IMR-90 (cell line): ENCODE results near the gene ANTXR1. TPM values are rescaled to one million over a fixed set of nuclear protein-coding genes. Genes with fewer than 3 reads are reported as not detected.
A peak's percentile ranks its signal among the peaks of the same experiment; 100 is the strongest.

Source experiments
- ATAC-seq: fragments of 200-7000 bp; cut with Tn5 transposase; 2 replicates; pipeline ENCODE4 v1.9.1; 2020; ENCODE audit warnings: low read depth, mild to moderate bottlenecking, moderate library complexity
- BruUV-seq: library from RNA; stranded (reverse); fragments of 400-500 nt; replicated peaks from 2 replicates; lab custom pipeline; 2021; lab: Mats Ljungman, UMichigan
- CTCF ChIA-PET: fragments of 300-600 bp; formaldehyde crosslinking; extraction: SDS; loops from one replicate; lab custom pipeline; 2021; ENCODE audit warnings: antibody characterized with exemption; lab: Yijun Ruan, JAX
- POLR2A ChIA-PET: fragments of 300-600 bp; sonication (Branson Sonifier 250); formaldehyde crosslinking; loops from one replicate; lab custom pipeline; 2022; ENCODE audit warnings: antibody characterized with exemption; ENCODE audit not compliant: unreplicated experiment; lab: Charles Lee
- DNase-seq: peaks from one replicate; pipeline ENCODE4 v3.0.0; 2013
- H2AFZ ChIP-seq: replicated peaks from 2 replicates; pipeline ENCODE3; 2013; ENCODE audit warnings: low read length, mild to moderate bottlenecking; ENCODE audit not compliant: poor library complexity
- H2AK5ac ChIP-seq: 2 replicates; pipeline ENCODE4 v1.6.1; 2013; ENCODE audit warnings: low read depth, low read length, inconsistent platforms
- H2AK9ac ChIP-seq: replicated peaks from 2 replicates; pipeline ENCODE3; 2013; ENCODE audit warnings: mild to moderate bottlenecking, low read depth, low read length, moderate library complexity; ENCODE audit not compliant: poor library complexity
- H2BK120ac ChIP-seq: 2 replicates; pipeline ENCODE4 v1.6.1; 2013; ENCODE audit warnings: low read depth, low read length, inconsistent platforms
- H2BK15ac ChIP-seq: 3 replicates; pipeline ENCODE4 v1.6.1; 2013; ENCODE audit warnings: low read depth, low read length, inconsistent platforms
- H2BK20ac ChIP-seq: 2 replicates; pipeline ENCODE4 v1.6.1; 2013; ENCODE audit warnings: low read depth, mild to moderate bottlenecking, inconsistent platforms, low read length, moderate library complexity
- H2BK5ac ChIP-seq: 2 replicates; pipeline ENCODE4 v1.6.1; 2013; ENCODE audit warnings: mild to moderate bottlenecking, low read depth, low read length, inconsistent platforms; ENCODE audit not compliant: poor library complexity, severe bottlenecking
- H3K14ac ChIP-seq: replicated peaks from 2 replicates; pipeline ENCODE4 v1.6.1; 2013; ENCODE audit warnings: low read depth, low read length, inconsistent platforms
- H3K18ac ChIP-seq: 2 replicates; pipeline ENCODE4 v1.6.1; 2013; ENCODE audit warnings: low read depth, low read length, control low read depth
- H3K23ac ChIP-seq: 2 replicates; pipeline ENCODE4 v1.6.1; 2013; ENCODE audit warnings: low read depth, low read length, inconsistent platforms
- H3K27ac ChIP-seq: 2 replicates; pipeline ENCODE4 v1.5.1; 2013; ENCODE audit warnings: mild to moderate bottlenecking, control low read depth, low read length; ENCODE audit not compliant: insufficient read depth
- H3K27me3 ChIP-seq: 2 replicates; pipeline ENCODE4 v1.6.1; 2013; ENCODE audit warnings: low read length; ENCODE audit not compliant: control insufficient read depth, insufficient read depth
- H3K36me3 ChIP-seq: 2 replicates; pipeline ENCODE4 v1.6.1; 2013; ENCODE audit warnings: low read length, mixed read lengths; ENCODE audit not compliant: control insufficient read depth, insufficient read depth
- H3K4ac ChIP-seq: 2 replicates; pipeline ENCODE4 v1.6.1; 2013; ENCODE audit warnings: low read depth, low read length, inconsistent platforms
- H3K4me1 ChIP-seq: 2 replicates; pipeline ENCODE4 v1.6.1; 2013; ENCODE audit warnings: low read length, mixed read lengths; ENCODE audit not compliant: control insufficient read depth, insufficient read depth
- H3K4me2 ChIP-seq: 2 replicates; pipeline ENCODE4 v1.6.1; 2013; ENCODE audit warnings: low read depth, mild to moderate bottlenecking, control low read depth, low read length, moderate library complexity
- H3K4me3 ChIP-seq: 2 replicates; pipeline ENCODE4 v1.5.1; 2013; ENCODE audit warnings: low read depth, mild to moderate bottlenecking, control low read depth, low read length, moderate library complexity; ENCODE audit not compliant: insufficient read depth
- H3K56ac ChIP-seq: 2 replicates; pipeline ENCODE4 v1.6.1; 2013; ENCODE audit warnings: low read length, inconsistent platforms; ENCODE audit not compliant: insufficient read depth; ENCODE audit errors: extremely low read depth
- H3K79me1 ChIP-seq, 2 experiments: 2 replicates each; pipeline ENCODE4 v1.6.1; 2013; ENCODE audit warnings: low read length in 2 of 2, inconsistent platforms in 1 of 2, low read depth in 1 of 2
- H3K9ac ChIP-seq: 2 replicates; pipeline ENCODE4 v1.6.1; 2013; ENCODE audit warnings: low read depth, low read length, control low read depth
- H3K9me1 ChIP-seq: 2 replicates; pipeline ENCODE4 v1.6.1; 2013; ENCODE audit warnings: low read length, inconsistent platforms; ENCODE audit not compliant: insufficient read depth
- H3K9me3 ChIP-seq: 2 replicates; pipeline ENCODE4 v1.6.1; 2013; ENCODE audit warnings: low read length; ENCODE audit not compliant: control insufficient read depth, insufficient read depth
- H4K20me1 ChIP-seq: 2 replicates; pipeline ENCODE4 v1.6.1; 2013; ENCODE audit warnings: low read length, inconsistent platforms; ENCODE audit not compliant: insufficient read depth
- H4K5ac ChIP-seq: 2 replicates; pipeline ENCODE4 v1.6.1; 2013; ENCODE audit warnings: mild to moderate bottlenecking, low read depth, low read length, control low read depth
- H4K8ac ChIP-seq, 2 experiments: 2 replicates each; pipeline ENCODE4 v1.6.1; 2013; ENCODE audit warnings: low read depth in 2 of 2, low read length in 2 of 2, control low read depth in 1 of 2, inconsistent platforms in 1 of 2
- H4K91ac ChIP-seq: 2 replicates; pipeline ENCODE4 v1.6.1; 2013; ENCODE audit warnings: low read depth, low read length, inconsistent platforms; ENCODE audit not compliant: insufficient read depth
- BHLHE40 ChIP-seq: fragments of 150-350 bp; IDR thresholded peaks from 2 replicates; pipeline ENCODE4 v1.6.1; 2016; ENCODE audit warnings: mild to moderate bottlenecking, low read depth, low read length
- FOS ChIP-seq: fragments of 150-350 bp; IDR thresholded peaks from 2 replicates; pipeline ENCODE4 v1.6.1; 2016; ENCODE audit warnings: low read depth, low read length
- MAZ ChIP-seq: IDR thresholded peaks from 2 replicates; pipeline ENCODE4 v1.6.1; 2012; ENCODE audit warnings: low read depth, mild to moderate bottlenecking, low read length, improper control_type of control experiment, moderate library complexity, borderline replicate concordance
- POLR2A ChIP-seq: IDR thresholded peaks from 2 replicates; pipeline ENCODE4 v1.6.1; 2012; ENCODE audit warnings: mild to moderate bottlenecking, low read depth, low read length
- RAD21 ChIP-seq: IDR thresholded peaks from 2 replicates; pipeline ENCODE4 v1.6.1; 2012; ENCODE audit warnings: low read length, improper control_type of control experiment
- SMC3 ChIP-seq: fragments of 150-350 bp; IDR thresholded peaks from 2 replicates; pipeline ENCODE4 v1.6.1; 2016; ENCODE audit warnings: low read depth, mild to moderate bottlenecking, antibody characterized with exemption, low read length, moderate library complexity
- WGBS, 2 experiments: methylation state at CpG; one replicate each; pipeline versions ENCODE4 v1.1.5 to v1.1.7; 2013; ENCODE audit warnings: missing lambda C conversion rate in 2 of 2; ENCODE audit not compliant: insufficient read length in 1 of 2; ENCODE audit errors: extremely low coverage in 2 of 2; 5-methylcytosine and 5-hydroxymethylcytosine counted together
- dilution Hi-C: fragments of 300-500 bp; cut with HindIII; formaldehyde crosslinking; loops from one replicate; pipeline ENCODE4 v1.14.3; 2018; ENCODE audit warnings: low sequenced_read_pairs; ENCODE audit not compliant: unreplicated experiment
- in situ Hi-C: fragments of 300-500 bp; cut with MboI; formaldehyde crosslinking; loops from 3 replicates; pipeline ENCODE4 v1.14.3; 2019; ENCODE audit warnings: low sequenced_read_pairs, inconsistent platforms, mixed read lengths
- intact Hi-C: fragments of 100-400 bp; cut with micrococcal nuclease; formaldehyde crosslinking; loops from 2 replicates; pipeline ENCODE4 v1.10.0; 2022
- polyA plus RNA-seq, 3 experiments: library from polyadenylated mRNA; depleted of rRNA; stranded (reverse); fragments of >200 nt; gene quantifications; 2 replicates each; pipeline ENCODE4 v1.2.3, GENCODE V29; 2012; ENCODE audit warnings: low replicate concordance in 1 of 3
- total RNA-seq: library from RNA; depleted of rRNA; stranded (reverse); fragments of >200 nt; gene quantifications from 2 replicates; pipeline ENCODE4 v1.2.3, GENCODE V29; 2012

Gene ANTXR1
- total and polyA plus RNA-seq, 2 of the 4 experiments (the other 2 are of a cell fraction), result 27.2 to 36.9 TPM

GRCh38 chr2:69013840-69014821 lies 1.2 kb downstream of the ANTXR1 start:
- 0% methylated on average over 8 of the region's 20 CpGs; no CpG with 5 or more reads in 1 of the 2 experiments for WGBS, 2 experiments
- TF ChIP-seq BHLHE40, result no peak
- TF ChIP-seq MAZ, result no peak
- no peak for TF ChIP-seq SMC3
- TF ChIP-seq RAD21, result 0 out of 2 replicates have a peak, but pooled peaks have one; percentile 5
- TF ChIP-seq POLR2A, result peak; percentile 43; the same call in 1 of the 2 replicates
- no peak for TF ChIP-seq FOS
- Histone ChIP-seq H4K5ac (peak overlapping the region; percentile 97), H3K4me1 (peaks cover 7% of the 10 kb centered on the region), H3K9me1 (peaks cover 16% of the 10 kb centered on the region), H2AK5ac (peak overlapping the region; percentile 69), H3K27ac (peak overlapping the region; percentile 89), H3K14ac (peak overlapping the region; percentile 92), H3K36me3 (peaks cover 8% of the 10 kb centered on the region), H3K4me3 (peak overlapping the region; percentile 99), H2BK5ac (peak overlapping the region; percentile 77), H2BK15ac (no peak overlapping the region), H2BK120ac (peak overlapping the region; percentile 75), H3K9ac (peak overlapping the region; percentile 100), H4K20me1 (peaks cover 30% of the 10 kb centered on the region), H4K8ac (peak overlapping the region; percentile 67 to 94), H3K9me3 (no peaks in the 10 kb centered on the region), H2AFZ (peak overlapping the region; percentile 97), H3K18ac (peak overlapping the region; percentile 98), H3K79me1 (peaks cover 22 to 42% of the 10 kb centered on the region in 2 experiments), H4K91ac (peak overlapping the region; percentile 89), H3K23ac (peak overlapping the region; percentile 91), H3K4ac (peak overlapping the region; percentile 89), H2AK9ac (peak overlapping the region; percentile 69), H3K4me2 (peak overlapping the region; percentile 82), H3K56ac (peak overlapping the region; percentile 74), H3K27me3 (no peaks in the 10 kb centered on the region), H2BK20ac (peak overlapping the region; percentile 52; the same call in 1 of the 2 replicates)
- DNase-seq, result peak; percentile 54
- CTCF ChIA-PET, result interaction anchor here (1.0 to 1.3 kb wide), 6 partner anchors 12 to 292 kb away, joined by 3 to 5 read pairs (median 3); no protein-coding TSS in a partner anchor
- BruUV-seq, result no TSS peak
- in situ Hi-C loops, result loop anchor here (5.0 to 10.0 kb wide), 2 partner anchors 161 to 293 kb away; no protein-coding TSS in a partner anchor
- peak; percentile 18 for ATAC-seq
- dilution Hi-C loops, result loop anchor here (25.0 kb wide), 1 partner anchor 298 kb away; no protein-coding TSS in a partner anchor
- intact Hi-C loops, result loop anchor here (1.0 to 10.0 kb wide), 6 partner anchors 71 to 697 kb away; partner anchors contain the start of genes APLF and FBXO48
- POLR2A ChIA-PET, result interaction anchor here (0.6 to 0.9 kb wide), 4 partner anchors 81 to 177 kb away, joined by 3 to 27 read pairs (median 5); no protein-coding TSS in a partner anchor
